ENCODE measurements around the gene COMTD1. TPM values are rescaled to one million over a fixed set of nuclear protein-coding genes. Genes with fewer than 3 reads are reported as not detected.

The COMTD1 gene
- total and polyA plus RNA-seq, 2 of the 13 experiments (the other 11 are each of a cell fraction or from before 2014, with no cell fraction given) = 11.8 to 18.4 TPM

- TF ChIP-seq CEBPZ (IDR thresholded peaks at IDR 0.05; ENCODE audit: low read length) = no peak
- TF ChIP-seq MNT (IDR thresholded peaks at IDR 0.05) = 0 out of 2 replicates have a peak, but pooled peaks have one; percentile 10
- 0 out of 2 replicates have a peak, but pooled peaks have one; percentile 35 for TF ChIP-seq KDM4B (CRISPR knock-in tag; IDR thresholded peaks at IDR 0.05)
- no peak for TF ChIP-seq ZSCAN5A (CRISPR knock-in tag; IDR thresholded peaks at IDR 0.05; ENCODE audit: borderline replicate concordance)
- 0 out of 2 replicates have a peak, but pooled peaks have one; percentile 14 for TF ChIP-seq RCOR2 (CRISPR knock-in tag; IDR thresholded peaks at IDR 0.05)
- TF ChIP-seq SNAPC5 (CRISPR knock-in tag; IDR thresholded peaks at IDR 0.05; ENCODE audit: borderline replicate concordance) = no peak
- no peak for TF ChIP-seq IRX3 (CRISPR knock-in tag; IDR thresholded peaks at IDR 0.05; ENCODE audit: borderline replicate concordance, low read depth)
- no peak for TF ChIP-seq ZNF180 (CRISPR knock-in tag; IDR thresholded peaks at IDR 0.05; ENCODE audit: borderline replicate concordance, low read depth)
- peak; percentile 70 for TF ChIP-seq PPARG (CRISPR knock-in tag; conservative IDR thresholded peaks at IDR 0.05)
- TF ChIP-seq NFE2L2 (IDR thresholded peaks at IDR 0.05; ENCODE audit: low read length) = no peak
- TF ChIP-seq SSRP1 (CRISPR knock-in tag; IDR thresholded peaks at IDR 0.05) = no peak
- TF ChIP-seq ZNF703 (CRISPR knock-in tag; IDR thresholded peaks at IDR 0.05; ENCODE audit: borderline replicate concordance) = no peak
- no peak for TF ChIP-seq MYNN (CRISPR knock-in tag; IDR thresholded peaks at IDR 0.05; ENCODE audit: low read depth)
- no peak for TF ChIP-seq ZNF614 (CRISPR knock-in tag; IDR thresholded peaks at IDR 0.05; ENCODE audit: borderline replicate concordance)
- TF ChIP-seq PRMT3 (CRISPR knock-in tag; IDR thresholded peaks at IDR 0.05; ENCODE audit: borderline replicate concordance, low read depth) = 0 out of 2 replicates have a peak, but pooled peaks have one; percentile 64
- TF ChIP-seq ZNF460 (CRISPR knock-in tag; IDR thresholded peaks at IDR 0.05; ENCODE audit: borderline replicate concordance) = no peak
Observed at GRCh38 chr10:75235375-75236177, at the start of gene COMTD1 (continued).
